Suprapubic skin (tissue), 4 donors: ENCODE results near the gene LYPD6B.

Experiments
- CTCF ChIP-seq, 2 donors: fragments of 200-600 bp in 1 of 2; fragments of 450-650 bp in 1 of 2; sonication (generic) in 1 of 2; IDR thresholded peaks; one replicate each; pipeline ENCODE4 v1.5.1; 2016 to 2019; ENCODE audit warnings: antibody characterized with exemption in 2 of 2, mild to moderate bottlenecking in 1 of 2, moderate library complexity in 1 of 2
- EP300 ChIP-seq: sonication (generic); formaldehyde crosslinking; IDR thresholded peaks from one replicate; pipeline ENCODE4 v1.6.1; 2017; ENCODE audit warnings: antibody characterized with exemption
- POLR2A ChIP-seq, 2 donors: fragments of 450-650 bp; IDR thresholded peaks; one replicate each; pipeline ENCODE4 v1.6.1; 2017; ENCODE audit warnings: antibody characterized with exemption in 2 of 2, mild to moderate bottlenecking in 2 of 2, moderate library complexity in 2 of 2
- POLR2AphosphoS5 ChIP-seq, 3 donors: sonication (generic); formaldehyde crosslinking; IDR thresholded peaks; one replicate each; pipeline ENCODE4 v1.6.1; 2017; ENCODE audit warnings: antibody characterized with exemption in 3 of 3

- TF ChIP-seq CTCF (IDR thresholded peaks at IDR 0.05), result no peak
- TF ChIP-seq EP300, result no peak
- TF ChIP-seq POLR2AphosphoS5 (IDR thresholded peaks at IDR 0.05), result no peak
- no peak for TF ChIP-seq POLR2A (IDR thresholded peaks at IDR 0.05)
Measured at GRCh38 chr2:149148194-149149006, 109.9 kb downstream of the LYPD6B start.
